ENCODE measurements around the gene NFIA.

Gene NFIA

DNA sequence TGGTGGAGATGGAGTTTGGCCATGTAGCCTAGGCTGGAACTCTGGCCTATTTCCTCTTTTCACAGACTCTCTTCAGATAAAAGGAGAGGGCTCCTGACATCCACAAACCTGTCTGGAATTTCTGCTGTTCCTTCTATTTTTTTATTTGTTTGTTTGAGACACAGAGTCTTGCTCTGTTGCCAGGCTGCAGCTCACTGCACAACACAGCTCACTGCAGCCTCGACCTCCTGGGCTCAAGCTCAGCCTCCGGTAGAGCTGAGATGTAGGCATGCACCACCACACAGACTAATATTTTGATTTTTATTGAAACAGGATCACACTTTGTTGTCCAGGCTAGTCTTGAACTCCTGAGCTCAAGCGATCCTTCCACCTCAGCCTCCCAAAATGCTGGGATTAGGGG is 411.6 kb downstream of the NFIA start:
- TF ChIP-seq GLIS1 (tag by site-specific recombination; IDR thresholded peaks at IDR 0.05): no peak
- TF ChIP-seq ZNF664 (tag by site-specific recombination; IDR thresholded peaks at IDR 0.05): no peak
- no peak for TF ChIP-seq ZNF530 (tag by site-specific recombination; IDR thresholded peaks at IDR 0.05; ENCODE audit: low read depth)
- TF ChIP-seq ZNF548 (tag by site-specific recombination; IDR thresholded peaks at IDR 0.05): no peak
- no peak for TF ChIP-seq TCF7L2 (IDR thresholded peaks at IDR 0.05; ENCODE audit: borderline replicate concordance, low read depth, low read length)
- TF ChIP-seq, protein P1, sequence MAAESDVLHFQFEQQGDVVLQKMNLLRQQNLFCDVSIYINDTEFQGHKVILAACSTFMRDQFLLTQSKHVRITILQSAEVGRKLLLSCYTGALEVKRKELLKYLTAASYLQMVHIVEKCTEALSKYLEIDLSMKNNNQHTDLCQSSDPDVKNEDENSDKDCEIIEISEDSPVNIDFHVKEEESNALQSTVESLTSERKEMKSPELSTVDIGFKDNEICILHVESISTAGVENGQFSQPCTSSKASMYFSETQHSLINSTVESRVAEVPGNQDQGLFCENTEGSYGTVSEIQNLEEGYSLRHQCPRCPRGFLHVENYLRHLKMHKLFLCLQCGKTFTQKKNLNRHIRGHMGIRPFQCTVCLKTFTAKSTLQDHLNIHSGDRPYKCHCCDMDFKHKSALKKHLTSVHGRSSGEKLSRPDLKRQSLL (tag by site-specific recombination; IDR thresholded peaks at IDR 0.05): no peak
- TF ChIP-seq ZSCAN16 (tag by site-specific recombination; IDR thresholded peaks at IDR 0.05): no peak
- TF ChIP-seq MYNN (tag by site-specific recombination; IDR thresholded peaks at IDR 0.05; ENCODE audit: borderline replicate concordance): no peak
- no peak for TF ChIP-seq GLI2 (tag by site-specific recombination; IDR thresholded peaks at IDR 0.05; ENCODE audit: borderline replicate concordance, low read depth)
- TF ChIP-seq, protein P2, sequence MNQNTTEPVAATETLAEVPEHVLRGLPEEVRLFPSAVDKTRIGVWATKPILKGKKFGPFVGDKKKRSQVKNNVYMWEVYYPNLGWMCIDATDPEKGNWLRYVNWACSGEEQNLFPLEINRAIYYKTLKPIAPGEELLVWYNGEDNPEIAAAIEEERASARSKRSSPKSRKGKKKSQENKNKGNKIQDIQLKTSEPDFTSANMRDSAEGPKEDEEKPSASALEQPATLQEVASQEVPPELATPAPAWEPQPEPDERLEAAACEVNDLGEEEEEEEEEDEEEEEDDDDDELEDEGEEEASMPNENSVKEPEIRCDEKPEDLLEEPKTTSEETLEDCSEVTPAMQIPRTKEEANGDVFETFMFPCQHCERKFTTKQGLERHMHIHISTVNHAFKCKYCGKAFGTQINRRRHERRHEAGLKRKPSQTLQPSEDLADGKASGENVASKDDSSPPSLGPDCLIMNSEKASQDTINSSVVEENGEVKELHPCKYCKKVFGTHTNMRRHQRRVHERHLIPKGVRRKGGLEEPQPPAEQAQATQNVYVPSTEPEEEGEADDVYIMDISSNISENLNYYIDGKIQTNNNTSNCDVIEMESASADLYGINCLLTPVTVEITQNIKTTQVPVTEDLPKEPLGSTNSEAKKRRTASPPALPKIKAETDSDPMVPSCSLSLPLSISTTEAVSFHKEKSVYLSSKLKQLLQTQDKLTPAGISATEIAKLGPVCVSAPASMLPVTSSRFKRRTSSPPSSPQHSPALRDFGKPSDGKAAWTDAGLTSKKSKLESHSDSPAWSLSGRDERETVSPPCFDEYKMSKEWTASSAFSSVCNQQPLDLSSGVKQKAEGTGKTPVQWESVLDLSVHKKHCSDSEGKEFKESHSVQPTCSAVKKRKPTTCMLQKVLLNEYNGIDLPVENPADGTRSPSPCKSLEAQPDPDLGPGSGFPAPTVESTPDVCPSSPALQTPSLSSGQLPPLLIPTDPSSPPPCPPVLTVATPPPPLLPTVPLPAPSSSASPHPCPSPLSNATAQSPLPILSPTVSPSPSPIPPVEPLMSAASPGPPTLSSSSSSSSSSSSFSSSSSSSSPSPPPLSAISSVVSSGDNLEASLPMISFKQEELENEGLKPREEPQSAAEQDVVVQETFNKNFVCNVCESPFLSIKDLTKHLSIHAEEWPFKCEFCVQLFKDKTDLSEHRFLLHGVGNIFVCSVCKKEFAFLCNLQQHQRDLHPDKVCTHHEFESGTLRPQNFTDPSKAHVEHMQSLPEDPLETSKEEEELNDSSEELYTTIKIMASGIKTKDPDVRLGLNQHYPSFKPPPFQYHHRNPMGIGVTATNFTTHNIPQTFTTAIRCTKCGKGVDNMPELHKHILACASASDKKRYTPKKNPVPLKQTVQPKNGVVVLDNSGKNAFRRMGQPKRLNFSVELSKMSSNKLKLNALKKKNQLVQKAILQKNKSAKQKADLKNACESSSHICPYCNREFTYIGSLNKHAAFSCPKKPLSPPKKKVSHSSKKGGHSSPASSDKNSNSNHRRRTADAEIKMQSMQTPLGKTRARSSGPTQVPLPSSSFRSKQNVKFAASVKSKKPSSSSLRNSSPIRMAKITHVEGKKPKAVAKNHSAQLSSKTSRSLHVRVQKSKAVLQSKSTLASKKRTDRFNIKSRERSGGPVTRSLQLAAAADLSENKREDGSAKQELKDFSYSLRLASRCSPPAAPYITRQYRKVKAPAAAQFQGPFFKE (tag by site-specific recombination; IDR thresholded peaks at IDR 0.05; ENCODE audit: borderline replicate concordance): no peak
- no peak for TF ChIP-seq ZFP3 (tag by site-specific recombination; IDR thresholded peaks at IDR 0.05; ENCODE audit: low read depth)
- TF ChIP-seq ZNF174 (tag by site-specific recombination; IDR thresholded peaks at IDR 0.05): no peak
- TF ChIP-seq, protein P3, sequence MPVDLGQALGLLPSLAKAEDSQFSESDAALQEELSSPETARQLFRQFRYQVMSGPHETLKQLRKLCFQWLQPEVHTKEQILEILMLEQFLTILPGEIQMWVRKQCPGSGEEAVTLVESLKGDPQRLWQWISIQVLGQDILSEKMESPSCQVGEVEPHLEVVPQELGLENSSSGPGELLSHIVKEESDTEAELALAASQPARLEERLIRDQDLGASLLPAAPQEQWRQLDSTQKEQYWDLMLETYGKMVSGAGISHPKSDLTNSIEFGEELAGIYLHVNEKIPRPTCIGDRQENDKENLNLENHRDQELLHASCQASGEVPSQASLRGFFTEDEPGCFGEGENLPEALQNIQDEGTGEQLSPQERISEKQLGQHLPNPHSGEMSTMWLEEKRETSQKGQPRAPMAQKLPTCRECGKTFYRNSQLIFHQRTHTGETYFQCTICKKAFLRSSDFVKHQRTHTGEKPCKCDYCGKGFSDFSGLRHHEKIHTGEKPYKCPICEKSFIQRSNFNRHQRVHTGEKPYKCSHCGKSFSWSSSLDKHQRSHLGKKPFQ (tag by site-specific recombination; IDR thresholded peaks at IDR 0.05): no peak
- no peak for TF ChIP-seq ZFP69B (tag by site-specific recombination; IDR thresholded peaks at IDR 0.05)
- POLR2A ChIA-PET: no interaction called here
- CTCF ChIA-PET: interaction anchor here (0.7 kb wide), 1 partner anchor 136 kb away, joined by 3 read pairs; no protein-coding TSS in a partner anchor
- H3K4me1 ChIP-seq (ENCODE audit: control insufficient read depth, insufficient read depth, low read length): no peaks in the 10 kb centered on the region
- H3K9me3 ChIP-seq (ENCODE audit: control insufficient read depth, insufficient read depth, low read depth, low read length): no peaks in the 10 kb centered on the region
- no peak overlapping the region for H3K4me3 ChIP-seq (ENCODE audit: low read depth, low read length)
- H3K27ac ChIP-seq (ENCODE audit: extremely low read depth, low read depth, low read length): no peak overlapping the region
- no peaks in the 10 kb centered on the region for H3K36me3 ChIP-seq (ENCODE audit: control insufficient read depth in 2 of 2, insufficient read depth in 1 of 2, low read length in 2 of 2)

DNA sequence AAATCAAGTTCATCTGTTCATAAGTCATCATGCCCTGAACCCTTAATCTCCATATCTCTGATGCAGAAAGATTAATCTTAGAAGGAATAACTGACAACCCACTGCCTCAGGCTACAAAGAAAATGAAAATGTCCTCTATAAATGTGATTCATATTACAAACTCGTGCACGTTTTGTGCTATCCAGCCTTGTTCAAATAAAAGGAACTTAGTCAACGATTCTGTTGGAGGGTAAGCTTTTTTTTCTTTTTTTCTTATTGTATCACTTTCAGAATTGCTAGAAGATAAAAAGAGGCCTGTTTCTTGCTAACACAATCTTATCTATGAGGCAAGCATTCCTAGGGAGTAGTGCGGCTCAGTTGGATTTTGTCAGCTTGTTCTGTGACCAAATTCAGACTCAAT is 414.1 kb downstream of the NFIA start:
- H3K36me3 ChIP-seq (ENCODE audit: control insufficient read depth in 2 of 2, insufficient read depth in 1 of 2, low read length in 2 of 2): no peaks in the 10 kb centered on the region
- H3K9me3 ChIP-seq (ENCODE audit: control insufficient read depth, insufficient read depth, low read depth, low read length): no peaks in the 10 kb centered on the region
- POLR2A ChIA-PET: no interaction called here
- no peaks in the 10 kb centered on the region for H3K4me1 ChIP-seq (ENCODE audit: control insufficient read depth, insufficient read depth, low read length)
- CTCF ChIA-PET: no interaction called here
- TF ChIP-seq, protein P4, sequence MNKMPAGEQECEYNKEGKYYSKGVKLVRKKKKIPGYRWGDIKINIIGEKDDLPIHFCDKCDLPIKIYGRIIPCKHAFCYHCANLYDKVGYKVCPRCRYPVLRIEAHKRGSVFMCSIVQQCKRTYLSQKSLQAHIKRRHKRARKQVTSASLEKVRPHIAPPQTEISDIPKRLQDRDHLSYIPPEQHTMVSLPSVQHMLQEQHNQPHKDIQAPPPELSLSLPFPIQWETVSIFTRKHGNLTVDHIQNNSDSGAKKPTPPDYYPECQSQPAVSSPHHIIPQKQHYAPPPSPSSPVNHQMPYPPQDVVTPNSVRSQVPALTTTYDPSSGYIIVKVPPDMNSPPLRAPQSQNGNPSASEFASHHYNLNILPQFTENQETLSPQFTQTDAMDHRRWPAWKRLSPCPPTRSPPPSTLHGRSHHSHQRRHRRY (tag by site-specific recombination; IDR thresholded peaks at IDR 0.05): no peak
- no peak for TF ChIP-seq GLIS2 (tag by site-specific recombination; IDR thresholded peaks at IDR 0.05)
- TF ChIP-seq GLI2 (tag by site-specific recombination; IDR thresholded peaks at IDR 0.05; ENCODE audit: borderline replicate concordance, low read depth): no peak
- no peak for TF ChIP-seq ZSCAN16 (tag by site-specific recombination; IDR thresholded peaks at IDR 0.05)
- no peak overlapping the region for H3K4me3 ChIP-seq (ENCODE audit: low read depth, low read length)
- H3K27ac ChIP-seq (ENCODE audit: extremely low read depth, low read depth, low read length): no peak overlapping the region

All from HEK293 (cell line).